ENCODE data around the gene AEN.

DNA sequence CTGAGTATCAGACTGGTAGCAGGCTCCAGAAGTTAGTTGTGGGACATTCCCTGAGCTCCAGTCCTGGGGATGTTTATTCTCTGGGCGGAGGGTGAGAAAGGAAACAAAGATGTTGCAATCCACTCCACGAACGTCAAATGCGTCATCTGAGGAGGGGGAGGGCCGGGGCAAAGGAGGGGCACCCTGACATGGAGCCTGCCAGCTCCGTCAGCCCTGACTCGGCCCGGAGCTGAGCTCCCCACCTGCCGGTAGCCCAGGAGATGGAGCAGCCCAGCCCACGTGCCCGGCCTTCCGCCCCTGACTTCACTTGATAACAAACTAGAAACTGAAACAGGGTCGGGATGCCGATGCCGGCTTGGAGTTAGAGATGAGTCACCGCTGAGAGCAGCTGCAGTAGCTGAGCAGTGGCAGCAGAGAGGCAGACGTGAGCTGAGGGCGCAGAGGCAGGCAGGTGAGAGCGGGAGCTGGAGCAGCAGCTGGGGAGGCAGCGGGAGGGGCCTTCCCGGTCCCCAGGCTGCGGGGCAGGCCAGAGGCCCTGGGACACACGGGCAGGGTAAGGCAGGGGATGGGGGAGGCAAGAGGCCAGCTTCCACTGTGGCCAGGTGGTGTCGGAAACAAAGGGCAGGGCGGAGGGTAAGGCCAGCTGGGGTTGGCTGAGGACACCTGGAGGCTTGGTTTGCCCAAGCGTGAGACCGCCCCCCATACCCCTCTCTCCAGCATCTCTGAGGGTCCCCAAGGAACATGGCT, 17.7 kb downstream of the AEN start, which contains the start of gene ISG20:
- TF ChIP-seq EZH2 (IDR thresholded peaks at IDR 0.05; ENCODE audit: insufficient read depth, poor library complexity, severe bottlenecking), result no peak
- no peak for TF ChIP-seq EZH2phosphoT487 (IDR thresholded peaks at IDR 0.05; ENCODE audit: insufficient read depth, low read depth)

Data from GM23248 (cell line).